ENCODE data around the gene JAK1.

The JAK1 gene

GRCh38 chr1:64963466-64963865, 2.9 kb downstream of the JAK1 start:
- TF ChIP-seq CTCF (IDR thresholded peaks at IDR 0.05; ENCODE audit: extremely low read depth, missing control alignments), result no peak
- DNase-seq (ENCODE audit: low spot score), result peak; percentile 49

GRCh38 chr1:64962441-64962840, 3.9 kb downstream of the JAK1 start:
- no peak for TF ChIP-seq CTCF (IDR thresholded peaks at IDR 0.05; ENCODE audit: extremely low read depth, missing control alignments)
- DNase-seq (ENCODE audit: low spot score), result peak; percentile 17

GRCh38 chr1:64961923-64962322, 4.4 kb downstream of the JAK1 start:
- no peak for TF ChIP-seq CTCF (IDR thresholded peaks at IDR 0.05; ENCODE audit: extremely low read depth, missing control alignments)
- DNase-seq (ENCODE audit: low spot score), result no peak

- TF ChIP-seq CTCF (IDR thresholded peaks at IDR 0.05; ENCODE audit: extremely low read depth, missing control alignments), result no peak
- peak; percentile 65 for DNase-seq (ENCODE audit: low spot score)
Observed at GRCh38 chr1:64960731-64961130, 5.6 kb downstream of the JAK1 start.

- no peak for DNase-seq (ENCODE audit: low spot score)
- TF ChIP-seq CTCF (IDR thresholded peaks at IDR 0.05; ENCODE audit: extremely low read depth, missing control alignments), result no peak
Observed at GRCh38 chr1:64959986-64960385, 6.4 kb downstream of the JAK1 start.

GRCh38 chr1:64956733-64957441, 9.5 kb downstream of the JAK1 start:
- no peak for TF ChIP-seq CTCF (IDR thresholded peaks at IDR 0.05; ENCODE audit: extremely low read depth, missing control alignments)
- peak; percentile 73 for DNase-seq (ENCODE audit: low spot score)

- DNase-seq (ENCODE audit: low spot score), result no peak
- TF ChIP-seq CTCF (IDR thresholded peaks at IDR 0.05; ENCODE audit: extremely low read depth, missing control alignments), result no peak
Observed at GRCh38 chr1:64956010-64956640, 10.2 kb downstream of the JAK1 start.
